Vagina (tissue), 2 donors: ENCODE results near the gene SHANK3. TPM values are rescaled to one million over a fixed set of nuclear protein-coding genes. Genes with fewer than 3 reads are reported as not detected.
"Not testable (repeated sequence)": the region's sequence is repeated elsewhere in the genome, so short reads cannot be mapped to it uniquely, and the experiment has no call there.

Experiments
- DNase-seq, 2 donors: peaks; one replicate each; pipeline ENCODE4 v3.0.0-alpha.2; 2017; ENCODE audit errors: extremely low spot score in 2 of 2
- H3K27ac ChIP-seq: fragments of 200-600 bp; sonication (generic); one replicate; pipeline ENCODE4 v1.5.1; 2019
- H3K27me3 ChIP-seq: fragments of 200-600 bp; sonication (generic); one replicate; pipeline ENCODE4 v1.5.1; 2019
- H3K36me3 ChIP-seq, 2 donors: fragments of 200-600 bp; sonication (generic); one replicate each; pipeline ENCODE4 v1.5.1; 2017 to 2019
- H3K4me1 ChIP-seq: fragments of 200-600 bp; sonication (generic); one replicate; pipeline ENCODE4 v1.5.1; 2019
- H3K4me3 ChIP-seq, 2 donors: fragments of 200-600 bp; sonication (generic); 1 replicate in 1 of 2; 2 replicates in 1 of 2; pipeline ENCODE4 v1.5.1; 2016 to 2019
- H3K9me3 ChIP-seq: fragments of 200-600 bp; sonication (generic); one replicate; pipeline ENCODE4 v1.5.1; 2019
- POLR2A ChIP-seq, 2 donors: fragments of 450-650 bp; IDR thresholded peaks; one replicate each; pipeline ENCODE4 v1.6.1; 2017; ENCODE audit warnings: antibody characterized with exemption in 2 of 2, mild to moderate bottlenecking in 2 of 2, moderate library complexity in 2 of 2
- POLR2AphosphoS5 ChIP-seq, 2 donors: sonication (generic); formaldehyde crosslinking; IDR thresholded peaks; one replicate each; pipeline ENCODE4 v1.9.0; 2017; ENCODE audit warnings: antibody characterized with exemption in 2 of 2, mild to moderate bottlenecking in 2 of 2, low read depth in 1 of 2; ENCODE audit not compliant: insufficient read depth in 1 of 2
- intact Hi-C: fragments of 100-400 bp; cut with DNase I; formaldehyde crosslinking; loops from one replicate; pipeline ENCODE4 v1.15.1; 2023
- total RNA-seq: library from RNA; depleted of rRNA; stranded (reverse); fragments of >200 nt; gene quantifications from one replicate; pipeline ENCODE4 v1.2.3, GENCODE V29; 2016
- TF ChIP-seq, protein P1 (sequence below), 3 experiments: fragments of 450-650 bp in 2 of 3; fragments of 200-600 bp in 1 of 3; sonication (generic) in 1 of 3; IDR thresholded peaks; one replicate each; pipeline ENCODE4 v1.5.1; 2017 to 2019; ENCODE audit warnings: antibody characterized with exemption in 3 of 3, mild to moderate bottlenecking in 2 of 3, moderate library complexity in 2 of 3

Gene SHANK3
- total RNA-seq, 1 donor from 2014 or later: 20.4 TPM

DNA sequence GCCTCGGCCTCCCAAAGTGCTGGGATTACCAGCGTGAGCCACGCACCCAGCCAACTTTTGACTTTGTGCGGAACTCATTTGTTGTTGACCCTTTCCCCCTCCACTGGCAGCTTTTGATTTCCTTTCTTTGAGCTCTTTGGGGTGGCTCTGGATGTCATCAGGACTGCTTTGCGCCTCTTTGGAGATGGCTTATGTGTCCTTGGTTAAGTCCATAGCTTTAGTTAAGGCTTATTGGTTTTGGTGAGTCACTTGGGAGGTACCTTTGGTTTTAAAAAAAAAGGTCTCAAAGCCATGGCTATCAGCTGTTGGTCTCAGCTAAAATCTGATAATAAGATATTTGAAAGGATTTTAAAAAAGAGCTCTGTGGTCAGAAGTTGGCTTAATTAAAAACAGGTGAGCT, 39.5 kb upstream of the SHANK3 start:
- peaks cover 8% of the 10 kb centered on the region for H3K4me1 ChIP-seq
- H3K27ac ChIP-seq: no peak overlapping the region
- no peak overlapping the region for H3K4me3 ChIP-seq
- H3K27me3 ChIP-seq: no peaks in the 10 kb centered on the region
- DNase-seq: no peak
- H3K9me3 ChIP-seq: no peaks in the 10 kb centered on the region
- intact Hi-C loops: no loop called here
- no peaks in the 10 kb centered on the region for H3K36me3 ChIP-seq
- TF ChIP-seq, protein P1, sequence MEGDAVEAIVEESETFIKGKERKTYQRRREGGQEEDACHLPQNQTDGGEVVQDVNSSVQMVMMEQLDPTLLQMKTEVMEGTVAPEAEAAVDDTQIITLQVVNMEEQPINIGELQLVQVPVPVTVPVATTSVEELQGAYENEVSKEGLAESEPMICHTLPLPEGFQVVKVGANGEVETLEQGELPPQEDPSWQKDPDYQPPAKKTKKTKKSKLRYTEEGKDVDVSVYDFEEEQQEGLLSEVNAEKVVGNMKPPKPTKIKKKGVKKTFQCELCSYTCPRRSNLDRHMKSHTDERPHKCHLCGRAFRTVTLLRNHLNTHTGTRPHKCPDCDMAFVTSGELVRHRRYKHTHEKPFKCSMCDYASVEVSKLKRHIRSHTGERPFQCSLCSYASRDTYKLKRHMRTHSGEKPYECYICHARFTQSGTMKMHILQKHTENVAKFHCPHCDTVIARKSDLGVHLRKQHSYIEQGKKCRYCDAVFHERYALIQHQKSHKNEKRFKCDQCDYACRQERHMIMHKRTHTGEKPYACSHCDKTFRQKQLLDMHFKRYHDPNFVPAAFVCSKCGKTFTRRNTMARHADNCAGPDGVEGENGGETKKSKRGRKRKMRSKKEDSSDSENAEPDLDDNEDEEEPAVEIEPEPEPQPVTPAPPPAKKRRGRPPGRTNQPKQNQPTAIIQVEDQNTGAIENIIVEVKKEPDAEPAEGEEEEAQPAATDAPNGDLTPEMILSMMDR (IDR thresholded peaks at IDR 0.05): no peak
- TF ChIP-seq POLR2AphosphoS5 (IDR thresholded peaks at IDR 0.05; ENCODE audit: insufficient read depth in 1 of 2, low read depth in 1 of 2) (no peak), POLR2A (IDR thresholded peaks at IDR 0.05) (no peak)

DNA sequence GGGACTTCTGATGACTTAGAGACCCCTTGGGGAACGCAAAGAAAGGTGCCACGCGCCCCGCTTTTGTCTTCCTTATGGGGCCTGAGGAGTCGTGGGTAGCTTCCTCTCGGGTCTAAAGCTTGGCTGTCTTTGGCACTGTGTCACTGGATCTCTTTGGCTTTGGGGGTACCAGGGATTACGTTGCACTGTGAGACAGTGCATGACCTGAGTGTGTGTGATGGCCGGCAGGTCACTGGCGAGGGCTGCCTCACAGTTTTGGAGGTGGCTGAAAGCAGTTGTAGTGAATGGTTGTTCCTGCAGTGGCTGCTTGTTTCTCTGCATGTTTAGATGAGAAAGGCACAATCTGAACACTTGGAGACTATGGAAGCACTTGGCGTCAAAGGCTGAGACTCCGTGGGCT, 38.9 kb upstream of the SHANK3 start:
- Histone ChIP-seq H3K36me3 (no peaks in the 10 kb centered on the region), H3K4me1 (peaks cover 3% of the 10 kb centered on the region), H3K27me3 (no peaks in the 10 kb centered on the region), H3K4me3 (no peak overlapping the region), H3K27ac (no peak overlapping the region), H3K9me3 (no peaks in the 10 kb centered on the region)
- TF ChIP-seq, protein P1 (IDR thresholded peaks at IDR 0.05): no peak
- TF ChIP-seq POLR2AphosphoS5 (IDR thresholded peaks at IDR 0.05; ENCODE audit: insufficient read depth in 1 of 2, low read depth in 1 of 2) (no peak), POLR2A (IDR thresholded peaks at IDR 0.05) (no peak)
- no peak for DNase-seq
- intact Hi-C loops: no loop called here

DNA sequence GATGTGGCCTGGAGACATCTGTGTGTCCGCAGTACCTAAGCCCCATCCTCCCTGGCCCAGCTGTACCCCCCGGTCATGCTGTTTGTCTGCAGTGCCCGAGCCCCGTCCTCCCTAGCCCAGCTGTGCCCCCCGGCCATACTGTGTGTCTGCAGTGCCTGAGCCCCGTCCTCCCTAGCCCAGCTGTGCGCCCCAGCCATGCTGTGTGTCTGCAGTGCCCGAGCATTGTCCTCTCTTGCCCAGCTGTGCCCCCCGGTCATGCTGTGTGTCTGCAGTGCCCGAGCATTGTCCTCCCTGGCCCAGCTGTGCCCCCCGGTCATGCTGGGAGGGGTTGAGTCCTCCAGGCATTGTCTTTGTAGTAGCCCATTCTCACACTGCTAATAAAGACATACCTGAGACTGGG, 37.0 kb upstream of the SHANK3 start:
- no peaks in the 10 kb centered on the region for H3K27me3 ChIP-seq
- H3K4me3 ChIP-seq: no peak overlapping the region
- H3K9me3 ChIP-seq: no peaks in the 10 kb centered on the region
- TF ChIP-seq, protein P1 (IDR thresholded peaks at IDR 0.05): no peak
- TF ChIP-seq POLR2AphosphoS5 (IDR thresholded peaks at IDR 0.05; ENCODE audit: insufficient read depth in 1 of 2, low read depth in 1 of 2) (no peak), POLR2A (IDR thresholded peaks at IDR 0.05) (no peak)
- no peak for DNase-seq
- intact Hi-C loops: no loop called here
- no peaks in the 10 kb centered on the region for H3K4me1 ChIP-seq
- no peak overlapping the region for H3K27ac ChIP-seq
- no peaks in the 10 kb centered on the region for H3K36me3 ChIP-seq

DNA sequence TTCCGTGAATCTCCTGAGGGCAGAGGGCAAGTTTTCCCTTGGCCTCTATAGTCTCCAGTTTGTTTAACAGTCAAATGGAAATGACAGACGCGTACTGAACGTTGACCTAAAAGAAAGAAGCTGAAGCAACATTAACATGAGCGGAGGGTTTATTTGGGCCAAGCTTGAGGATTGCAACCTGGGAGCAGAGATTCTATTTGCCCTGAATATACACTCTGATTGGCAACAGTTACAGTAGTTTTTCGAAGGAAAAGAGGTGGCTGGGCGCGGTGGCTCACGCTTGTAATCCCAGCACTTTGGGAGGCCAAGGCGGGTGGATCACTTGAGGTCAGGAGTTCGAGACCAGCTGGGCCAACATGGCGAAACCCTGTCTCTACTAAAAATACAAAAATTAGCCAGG, 32.3 kb upstream of the SHANK3 start:
- H3K36me3 ChIP-seq, H3K4me3 ChIP-seq, H3K27me3 ChIP-seq, intact Hi-C loops, DNase-seq, H3K27ac ChIP-seq, H3K9me3 ChIP-seq: not testable (repeated sequence)
- H3K4me1 ChIP-seq: peaks cover 11% of the 10 kb centered on the region

DNA sequence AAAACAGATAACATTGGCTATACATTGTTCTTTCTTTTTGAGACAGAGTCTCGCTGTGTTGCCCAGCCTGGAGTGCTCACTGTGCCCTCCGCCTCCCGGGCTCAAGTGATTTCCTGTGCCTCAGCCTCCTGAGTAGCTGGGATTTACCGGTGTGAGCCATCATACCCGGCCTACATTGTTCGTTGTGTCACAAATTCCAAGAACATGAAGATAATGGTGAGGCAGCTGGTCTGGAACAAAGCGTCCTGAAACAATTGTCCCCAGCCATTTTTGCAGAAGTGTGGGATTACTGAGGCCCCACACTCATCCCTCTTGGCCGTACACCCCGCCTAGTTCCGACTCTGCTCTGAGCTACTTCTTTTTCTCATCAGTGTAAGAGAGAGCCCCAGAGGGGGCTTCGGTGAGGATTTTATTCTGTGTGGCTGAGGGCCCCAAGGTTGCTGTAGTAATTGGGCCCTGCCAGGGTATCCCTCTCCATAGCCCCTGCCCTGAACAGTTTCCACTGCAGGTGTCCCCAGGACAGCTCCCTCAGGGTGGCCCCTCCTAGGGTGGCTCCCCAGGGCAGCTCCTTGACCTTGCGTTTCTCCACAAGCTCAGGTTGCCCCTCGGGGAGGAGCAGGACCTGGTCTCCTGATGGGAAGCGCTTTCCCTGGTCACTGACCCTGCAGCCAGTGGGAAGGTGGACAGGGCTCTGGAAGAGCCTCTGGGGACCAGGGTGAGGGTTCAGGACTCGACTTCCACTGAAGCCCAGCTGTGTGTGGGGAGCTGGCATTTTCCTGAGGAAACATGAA, 31.6 kb upstream of the SHANK3 start:
- intact Hi-C loops: no loop called here
- Histone ChIP-seq H3K4me3 (no peak overlapping the region), H3K27ac (no peak overlapping the region), H3K9me3 (no peaks in the 10 kb centered on the region), H3K27me3 (no peaks in the 10 kb centered on the region), H3K4me1 (peaks cover 11% of the 10 kb centered on the region), H3K36me3 (no peaks in the 10 kb centered on the region)
- DNase-seq: no peak
- TF ChIP-seq POLR2A (IDR thresholded peaks at IDR 0.05) (no peak), POLR2AphosphoS5 (IDR thresholded peaks at IDR 0.05; ENCODE audit: insufficient read depth in 1 of 2, low read depth in 1 of 2) (no peak)
- TF ChIP-seq, protein P1 (IDR thresholded peaks at IDR 0.05): no peak
